HCT116 (cell line): ENCODE results near the gene AGPAT3. TPM values are rescaled to one million over a fixed set of nuclear protein-coding genes. Genes with fewer than 3 reads are reported as not detected.

Experiments used
- ATAC-seq: fragments of 200-7000 bp; cut with Tn5 transposase; 2 replicates; pipeline ENCODE4 v1.9.1; 2020; ENCODE audit warnings: mild to moderate bottlenecking, moderate library complexity
- BruUV-seq: library from RNA; stranded (reverse); fragments of 400-500 nt; replicated peaks from 2 replicates; lab custom pipeline; 2021; lab: Mats Ljungman, UMichigan
- CTCF ChIA-PET: fragments of 300-600 bp; sonication (Branson Sonifier 250); formaldehyde crosslinking; loops from one replicate; lab custom pipeline; 2021; ENCODE audit warnings: antibody characterized with exemption; lab: Charles Lee
- POLR2A ChIA-PET: fragments of 300-600, 350-600 bp; sonication (Branson Sonifier 250); formaldehyde crosslinking; loops from one replicate; lab custom pipeline; 2021; ENCODE audit warnings: antibody characterized with exemption; lab: Charles Lee
- RAD21 ChIA-PET, 2 experiments: fragments of 300-600 bp; sonication (Branson Sonifier 250); formaldehyde crosslinking; loops; one replicate each; lab custom pipeline; 2023; ENCODE audit warnings: low total read pairs in 2 of 2; ENCODE audit not compliant: uncharacterized antibody in 2 of 2, unreplicated experiment in 2 of 2, low non-redundant PET in 1 of 2; lab: Charles Lee
- DNase-seq: peaks from one replicate; pipeline ENCODE4 v3.0.0-alpha.2; 2010; ENCODE audit warnings: low read depth, low spot score
- H2AFZ ChIP-seq: fragments of 200-600 bp; shearing (Covaris generic), sonication (generic); 2 replicates; pipeline ENCODE4 v1.6.1; 2017; ENCODE audit warnings: low read depth, mixed run types, mixed read lengths, antibody characterized with exemption, low read length; ENCODE audit not compliant: poor library complexity, severe bottlenecking
- H3K27ac ChIP-seq: 2 replicates; pipeline ENCODE4 v1.5.1; 2012; ENCODE audit warnings: low read depth, low read length
- H3K27me3 ChIP-seq: fragments of 200-600 bp; sonication (generic); 2 replicates; pipeline ENCODE4 v1.6.1; 2016; ENCODE audit warnings: mixed run types, low read length, mixed read lengths; ENCODE audit not compliant: insufficient read depth
- H3K36me3 ChIP-seq, 2 experiments: fragments of 200-500 bp in 1 of 2; fragments of 200-600 bp in 1 of 2; sonication (Bioruptor generic) in 1 of 2; sonication (generic) in 1 of 2; 2 replicates each; pipeline versions ENCODE4 v1.5.1 to v1.6.1; 2014 to 2016; ENCODE audit warnings: low read length in 2 of 2, inconsistent platforms in 1 of 2, mixed read lengths in 1 of 2, mixed run types in 1 of 2; ENCODE audit not compliant: insufficient read depth in 2 of 2, control insufficient read depth in 1 of 2
- H3K4me1 ChIP-seq, 2 experiments: fragments of 200-600 bp in 1 of 2; sonication (generic) in 1 of 2; 2 replicates each; pipeline versions ENCODE4 v1.5.1 to v1.6.1; 2012 to 2017; ENCODE audit warnings: low read length in 2 of 2, inconsistent platforms in 1 of 2, mild to moderate bottlenecking in 1 of 2, mixed read lengths in 1 of 2, mixed run types in 1 of 2, moderate library complexity in 1 of 2; ENCODE audit not compliant: insufficient read depth in 2 of 2, control insufficient read depth in 1 of 2
- H3K4me2 ChIP-seq: fragments of 200-600 bp; sonication (generic); 2 replicates; pipeline ENCODE4 v1.6.1; 2017; ENCODE audit warnings: mixed run types, low read length, mixed read lengths
- H3K4me3 ChIP-seq, 2 experiments: fragments of 200-600 bp in 1 of 2; sonication (generic) in 1 of 2; replicated peaks in 1 of 2; 2 replicates each; pipeline ENCODE4 v1.5.1; 2011 to 2016; ENCODE audit warnings: low read length in 2 of 2, control low read depth in 1 of 2, low read depth in 1 of 2, mild to moderate bottlenecking in 1 of 2, mixed read lengths in 1 of 2, mixed run types in 1 of 2
- H3K79me2 ChIP-seq: fragments of 200-600 bp; sonication (generic); 2 replicates; pipeline ENCODE4 v1.6.1; 2017; ENCODE audit warnings: mild to moderate bottlenecking, mixed run types, low read length, moderate library complexity, mixed read lengths; ENCODE audit not compliant: insufficient read depth
- H3K9ac ChIP-seq: fragments of 200-600 bp; sonication (generic); 2 replicates; pipeline ENCODE4 v1.6.1; 2016; ENCODE audit warnings: low read length, mixed read lengths
- H3K9me2 ChIP-seq: fragments of 200-600 bp; sonication (generic), shearing (Covaris generic); 2 replicates; pipeline ENCODE4 v1.6.1; 2017; ENCODE audit warnings: mixed run types, mild to moderate bottlenecking, moderate library complexity; ENCODE audit not compliant: insufficient read depth
- H3K9me3 ChIP-seq, 2 experiments: fragments of 200-500 bp in 1 of 2; fragments of 200-600 bp in 1 of 2; sonication (Bioruptor generic) in 1 of 2; sonication (generic) in 1 of 2; 2 replicates each; pipeline ENCODE4 v1.6.1; 2014 to 2017; ENCODE audit warnings: low read length in 2 of 2, mixed read lengths in 2 of 2, inconsistent platforms in 1 of 2, low read depth in 1 of 2, mild to moderate bottlenecking in 1 of 2, mixed run types in 1 of 2, moderate library complexity in 1 of 2; ENCODE audit not compliant: control insufficient read depth in 1 of 2, insufficient read depth in 1 of 2
- H4K20me1 ChIP-seq: fragments of 200-600 bp; sonication (generic), shearing (Covaris generic); 2 replicates; pipeline ENCODE4 v1.6.1; 2017; ENCODE audit warnings: mixed run types, mild to moderate bottlenecking, moderate library complexity; ENCODE audit not compliant: insufficient read depth
- CEBPB ChIP-seq: IDR thresholded peaks from 2 replicates; pipeline ENCODE4 v1.6.1; 2012; ENCODE audit warnings: low read depth
- ELF1 ChIP-seq: IDR thresholded peaks from 2 replicates; pipeline ENCODE4 v1.6.1; 2012; ENCODE audit warnings: low read depth, borderline replicate concordance
- EZH2 ChIP-seq: fragments of 200-600 bp; sonication (generic); IDR thresholded peaks from 2 replicates; pipeline ENCODE4 v1.6.1; 2017; ENCODE audit warnings: antibody characterized with exemption, mixed run types
- EZH2phosphoT487 ChIP-seq: fragments of 200-600 bp; IDR thresholded peaks from 2 replicates; pipeline ENCODE4 v1.6.1; 2018; ENCODE audit warnings: antibody characterized with exemption, borderline replicate concordance
- FOSL1 ChIP-seq: IDR thresholded peaks from 2 replicates; pipeline ENCODE4 v1.6.1; 2012; ENCODE audit warnings: low read depth
- JUND ChIP-seq: IDR thresholded peaks from 2 replicates; pipeline ENCODE4 v1.6.1; 2012
- RAD21 ChIP-seq: IDR thresholded peaks from 2 replicates; pipeline ENCODE4 v1.6.1; 2012; ENCODE audit warnings: low read depth, mild to moderate bottlenecking
- SIN3A ChIP-seq: IDR thresholded peaks from 2 replicates; pipeline ENCODE4 v1.6.1; 2012; ENCODE audit warnings: low read depth
- SP1 ChIP-seq: IDR thresholded peaks from 2 replicates; pipeline ENCODE4 v1.6.1; 2012; ENCODE audit warnings: low read depth
- SRF ChIP-seq: IDR thresholded peaks from 2 replicates; pipeline ENCODE4 v1.6.1; 2012; ENCODE audit warnings: low read depth
- TCF7L2 ChIP-seq: IDR thresholded peaks from 2 replicates; pipeline ENCODE4 v1.7.0; 2011; ENCODE audit warnings: borderline replicate concordance, inconsistent platforms; ENCODE audit not compliant: insufficient read depth, insufficient read length; ENCODE audit errors: extremely low read depth
- YY1 ChIP-seq: IDR thresholded peaks from 2 replicates; pipeline ENCODE4 v1.6.1; 2011; ENCODE audit warnings: low read length, low read depth, moderate library complexity, mild to moderate bottlenecking; ENCODE audit not compliant: insufficient replicate concordance; ENCODE audit errors: extremely low read depth
- ZNF274 ChIP-seq: fragments of 200-500 bp; sonication (Bioruptor generic); IDR thresholded peaks from 2 replicates; pipeline ENCODE4 v1.6.1; 2014; ENCODE audit warnings: mild to moderate bottlenecking, low read depth, low read length, inconsistent platforms
- intact Hi-C: fragments of 100-400 bp; cut with micrococcal nuclease; formaldehyde crosslinking; loops from 2 replicates; pipeline ENCODE4 v1.10.0; 2022
- total RNA-seq: library from RNA; stranded (reverse); gene quantifications from one replicate; pipeline ENCODE4 v1.2.1, GENCODE V29; 2021; ENCODE audit not compliant: unreplicated experiment
- TF ChIP-seq, protein P1 (sequence below): IDR thresholded peaks from 2 replicates; pipeline ENCODE4 v1.6.1; 2012
- TF ChIP-seq, protein P2 (sequence below): IDR thresholded peaks from 2 replicates; pipeline ENCODE4 v1.6.1; 2012; ENCODE audit warnings: low read depth

Gene AGPAT3
- total RNA-seq, 1 experiment from 2014 or later, result 54.1 TPM

DNA sequence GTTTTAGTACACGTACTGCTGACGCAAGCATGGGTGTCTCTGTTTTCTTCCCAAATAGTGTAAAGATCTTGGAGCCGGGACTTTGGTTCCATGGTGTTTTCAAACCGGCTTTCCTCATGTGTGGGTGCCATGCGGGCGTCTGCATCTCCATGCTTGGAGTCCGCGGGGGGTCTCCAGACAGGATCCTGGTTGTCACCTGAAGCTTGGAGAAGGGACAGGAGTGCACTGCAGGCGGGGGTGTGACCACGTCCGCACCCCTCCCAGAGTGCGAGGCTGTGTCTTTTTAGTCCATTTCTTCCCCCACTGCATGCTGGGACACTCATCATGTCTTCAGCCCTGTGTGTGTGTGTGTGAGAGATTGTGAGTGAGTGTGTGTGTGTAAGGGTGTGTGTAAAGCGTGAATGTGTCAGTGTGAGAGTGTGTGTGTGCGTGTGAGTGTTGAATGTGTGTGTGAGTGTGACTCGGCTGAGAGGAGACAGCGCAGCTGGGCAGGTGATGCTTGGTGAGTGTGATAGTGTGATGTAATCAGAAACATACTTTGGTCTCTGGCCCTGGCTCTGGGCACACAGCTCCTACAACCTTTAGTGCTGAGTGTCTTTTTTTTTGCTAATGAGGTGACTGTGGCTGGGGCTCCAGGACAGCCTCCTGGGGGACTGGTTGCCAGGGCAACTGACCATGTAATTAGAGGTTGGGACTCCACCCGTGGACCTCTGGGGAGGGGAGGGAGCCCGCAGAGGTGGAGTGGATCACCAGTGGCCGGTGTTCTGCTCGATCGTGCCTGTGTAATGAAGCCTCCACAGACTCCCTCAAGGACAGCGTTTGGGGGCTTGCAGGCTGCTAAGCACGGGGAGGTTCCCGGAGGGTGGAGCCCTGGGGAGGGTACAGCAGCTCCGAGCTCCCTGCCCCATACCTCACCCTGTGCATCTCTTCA, 55.1 kb downstream of the AGPAT3 start:
- POLR2A ChIA-PET, result no interaction called here
- Histone ChIP-seq H3K4me3 (no peak overlapping the region), H3K4me1 (peaks cover 8 to 9% of the 10 kb centered on the region in 2 experiments), H3K9me3 (no peaks in the 10 kb centered on the region), H2AFZ (no peak overlapping the region), H3K36me3 (no peaks in the 10 kb centered on the region), H3K4me2 (no peak overlapping the region), H3K27me3 (no peaks in the 10 kb centered on the region), H3K9ac (no peak overlapping the region), H4K20me1 (no peaks in the 10 kb centered on the region), H3K27ac (no peak overlapping the region), H3K9me2 (no peaks in the 10 kb centered on the region), H3K79me2 (peaks cover 19% of the 10 kb centered on the region; the same call in 1 of the 2 replicates)
- ATAC-seq (no peak), DNase-seq (no peak)
- RAD21 ChIA-PET, result no interaction called here
- TF ChIP-seq JUND (no peak), ZNF274 (no peak), EZH2phosphoT487 (no peak), SRF (no peak), SP1 (no peak), CEBPB (no peak), TCF7L2 (no peak), EZH2 (no peak), FOSL1 (no peak), RAD21 (no peak), ELF1 (no peak), YY1 (no peak), SIN3A (no peak)
- TF ChIP-seq, protein P1, sequence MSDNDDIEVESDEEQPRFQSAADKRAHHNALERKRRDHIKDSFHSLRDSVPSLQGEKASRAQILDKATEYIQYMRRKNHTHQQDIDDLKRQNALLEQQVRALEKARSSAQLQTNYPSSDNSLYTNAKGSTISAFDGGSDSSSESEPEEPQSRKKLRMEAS, result no peak
- TF ChIP-seq, protein P2, sequence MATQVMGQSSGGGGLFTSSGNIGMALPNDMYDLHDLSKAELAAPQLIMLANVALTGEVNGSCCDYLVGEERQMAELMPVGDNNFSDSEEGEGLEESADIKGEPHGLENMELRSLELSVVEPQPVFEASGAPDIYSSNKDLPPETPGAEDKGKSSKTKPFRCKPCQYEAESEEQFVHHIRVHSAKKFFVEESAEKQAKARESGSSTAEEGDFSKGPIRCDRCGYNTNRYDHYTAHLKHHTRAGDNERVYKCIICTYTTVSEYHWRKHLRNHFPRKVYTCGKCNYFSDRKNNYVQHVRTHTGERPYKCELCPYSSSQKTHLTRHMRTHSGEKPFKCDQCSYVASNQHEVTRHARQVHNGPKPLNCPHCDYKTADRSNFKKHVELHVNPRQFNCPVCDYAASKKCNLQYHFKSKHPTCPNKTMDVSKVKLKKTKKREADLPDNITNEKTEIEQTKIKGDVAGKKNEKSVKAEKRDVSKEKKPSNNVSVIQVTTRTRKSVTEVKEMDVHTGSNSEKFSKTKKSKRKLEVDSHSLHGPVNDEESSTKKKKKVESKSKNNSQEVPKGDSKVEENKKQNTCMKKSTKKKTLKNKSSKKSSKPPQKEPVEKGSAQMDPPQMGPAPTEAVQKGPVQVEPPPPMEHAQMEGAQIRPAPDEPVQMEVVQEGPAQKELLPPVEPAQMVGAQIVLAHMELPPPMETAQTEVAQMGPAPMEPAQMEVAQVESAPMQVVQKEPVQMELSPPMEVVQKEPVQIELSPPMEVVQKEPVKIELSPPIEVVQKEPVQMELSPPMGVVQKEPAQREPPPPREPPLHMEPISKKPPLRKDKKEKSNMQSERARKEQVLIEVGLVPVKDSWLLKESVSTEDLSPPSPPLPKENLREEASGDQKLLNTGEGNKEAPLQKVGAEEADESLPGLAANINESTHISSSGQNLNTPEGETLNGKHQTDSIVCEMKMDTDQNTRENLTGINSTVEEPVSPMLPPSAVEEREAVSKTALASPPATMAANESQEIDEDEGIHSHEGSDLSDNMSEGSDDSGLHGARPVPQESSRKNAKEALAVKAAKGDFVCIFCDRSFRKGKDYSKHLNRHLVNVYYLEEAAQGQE, result no peak
- intact Hi-C loops, result no loop called here
- CTCF ChIA-PET, result no interaction called here
- no TSS peak for BruUV-seq
